ENCODE measurements around the gene CNNM4. TPM values are rescaled to one million over a fixed set of nuclear protein-coding genes. Genes with fewer than 3 reads are reported as not detected.
"Not testable (repeated sequence)": the region's sequence is repeated elsewhere in the genome, so short reads cannot be mapped to it uniquely, and the experiment has no call there.

The CNNM4 gene
- total and polyA plus RNA-seq, 5 donors = 10.4 to 24.9 (median 19.3) TPM

GRCh38 chr2:96802721-96803120 is 42.0 kb downstream of the CNNM4 start:
- Histone ChIP-seq H3K9me3 (ENCODE audit: control insufficient read depth, low read length) (no peaks in the 10 kb centered on the region), H3K27me3 (ENCODE audit: control insufficient read depth, insufficient read depth) (no peaks in the 10 kb centered on the region), H3K27ac (ENCODE audit: low read length) (no peak overlapping the region), H3K4me1 (ENCODE audit: control insufficient read depth, insufficient read depth, low read length) (no peaks in the 10 kb centered on the region), H3K4me3 (ENCODE audit: low read length) (no peak overlapping the region)
- WGBS = 93% methylated on average over 7 of the region's 7 CpGs
- intact Hi-C loops (cut with DNase I) = loop anchor here in 1 of 4 donors (5.0 kb wide), 1 partner anchor 40 kb away; the partner anchor contains the start of gene CNNM4
- DNase-seq = no peak
- ATAC-seq = no peak

GRCh38 chr2:96804986-96805385 is 44.3 kb downstream of the CNNM4 start:
- no peaks in the 10 kb centered on the region for H3K9me3 ChIP-seq (ENCODE audit: control insufficient read depth, low read length)
- no peaks in the 10 kb centered on the region for H3K4me1 ChIP-seq (ENCODE audit: control insufficient read depth, insufficient read depth, low read length)
- intact Hi-C loops (cut with DNase I) = loop anchor here in 1 of 4 donors (5.0 kb wide), 1 partner anchor 43 kb away; the partner anchor contains the start of gene CNNM4
- H3K27me3 ChIP-seq (ENCODE audit: control insufficient read depth, insufficient read depth) = no peaks in the 10 kb centered on the region
- no peak for DNase-seq
- H3K27ac ChIP-seq (ENCODE audit: low read length) = no peak overlapping the region
- H3K4me3 ChIP-seq (ENCODE audit: low read length) = no peak overlapping the region
- ATAC-seq = no peak

GRCh38 chr2:96805946-96806345 is 45.2 kb downstream of the CNNM4 start:
- H3K27ac ChIP-seq (ENCODE audit: low read length); ATAC-seq; intact Hi-C loops (cut with DNase I); H3K4me1 ChIP-seq (ENCODE audit: control insufficient read depth, insufficient read depth, low read length); H3K9me3 ChIP-seq (ENCODE audit: control insufficient read depth, low read length); DNase-seq; H3K4me3 ChIP-seq (ENCODE audit: low read length); H3K27me3 ChIP-seq (ENCODE audit: control insufficient read depth, insufficient read depth): not testable (repeated sequence)
- WGBS = 94% methylated on average over 15 of the region's 20 CpGs

- DNase-seq (no peak), ATAC-seq (no peak)
- Histone ChIP-seq H3K9me3 (ENCODE audit: control insufficient read depth, low read length) (no peaks in the 10 kb centered on the region), H3K27me3 (ENCODE audit: control insufficient read depth, insufficient read depth) (no peaks in the 10 kb centered on the region), H3K27ac (ENCODE audit: low read length) (no peak overlapping the region), H3K4me3 (ENCODE audit: low read length) (no peak overlapping the region), H3K4me1 (ENCODE audit: control insufficient read depth, insufficient read depth, low read length) (peaks cover 9% of the 10 kb centered on the region)
- 83% methylated on average over 23 of the region's 23 CpGs for WGBS
- intact Hi-C loops (cut with DNase I) = no loop called here
These were observed 45.9 kb downstream of the CNNM4 start for GRCh38 chr2:96806468-96807126.

- Histone ChIP-seq H3K9me3 (ENCODE audit: control insufficient read depth, low read length) (no peaks in the 10 kb centered on the region), H3K27ac (ENCODE audit: low read length) (no peak overlapping the region), H3K27me3 (ENCODE audit: control insufficient read depth, insufficient read depth) (no peaks in the 10 kb centered on the region), H3K4me3 (ENCODE audit: low read length) (no peak overlapping the region), H3K4me1 (ENCODE audit: control insufficient read depth, insufficient read depth, low read length) (peaks cover 11% of the 10 kb centered on the region)
- intact Hi-C loops (cut with DNase I) = no loop called here
- ATAC-seq = no peak
- WGBS = 96% methylated on average over 10 of the region's 10 CpGs
- DNase-seq = no peak
These were observed 46.4 kb downstream of the CNNM4 start for GRCh38 chr2:96807127-96807471.

GRCh38 chr2:96808176-96808837 is 47.6 kb downstream of the CNNM4 start:
- intact Hi-C loops (cut with DNase I) = no loop called here
- Histone ChIP-seq H3K4me1 (ENCODE audit: control insufficient read depth, insufficient read depth, low read length) (peaks cover 14% of the 10 kb centered on the region), H3K4me3 (ENCODE audit: low read length) (no peak overlapping the region), H3K9me3 (ENCODE audit: control insufficient read depth, low read length) (no peaks in the 10 kb centered on the region), H3K27ac (ENCODE audit: low read length) (no peak overlapping the region), H3K27me3 (ENCODE audit: control insufficient read depth, insufficient read depth) (no peaks in the 10 kb centered on the region)
- WGBS = 77% methylated on average over 10 of the region's 10 CpGs
- ATAC-seq (peak in 1 of 2 donors; percentile 18), DNase-seq (no peak)

- no peak for DNase-seq
- WGBS = 78% methylated on average over 13 of the region's 13 CpGs
- intact Hi-C loops (cut with DNase I) = no loop called here
- Histone ChIP-seq H3K4me1 (ENCODE audit: control insufficient read depth, insufficient read depth, low read length) (peaks cover 14% of the 10 kb centered on the region), H3K27me3 (ENCODE audit: control insufficient read depth, insufficient read depth) (no peaks in the 10 kb centered on the region), H3K4me3 (ENCODE audit: low read length) (no peak overlapping the region), H3K27ac (ENCODE audit: low read length) (no peak overlapping the region), H3K9me3 (ENCODE audit: control insufficient read depth, low read length) (no peaks in the 10 kb centered on the region)
- ATAC-seq = no peak
These were observed 48.6 kb downstream of the CNNM4 start for GRCh38 chr2:96809216-96809882.

- Histone ChIP-seq H3K9me3 (ENCODE audit: control insufficient read depth, low read length) (no peaks in the 10 kb centered on the region), H3K4me1 (ENCODE audit: control insufficient read depth, insufficient read depth, low read length) (peaks cover 14% of the 10 kb centered on the region), H3K27me3 (ENCODE audit: control insufficient read depth, insufficient read depth) (no peaks in the 10 kb centered on the region), H3K4me3 (ENCODE audit: low read length) (no peak overlapping the region), H3K27ac (ENCODE audit: low read length) (peak overlapping the region; percentile 42)
- 74% methylated on average over 12 of the region's 12 CpGs for WGBS
- no peak for DNase-seq
- intact Hi-C loops (cut with DNase I) = no loop called here
- peak in 1 of 2 donors; percentile 5 for ATAC-seq
These were observed 49.5 kb downstream of the CNNM4 start for GRCh38 chr2:96809951-96810782.

GRCh38 chr2:96810783-96811192 is 50.1 kb downstream of the CNNM4 start:
- Histone ChIP-seq H3K9me3 (ENCODE audit: control insufficient read depth, low read length) (no peaks in the 10 kb centered on the region), H3K27me3 (ENCODE audit: control insufficient read depth, insufficient read depth) (no peaks in the 10 kb centered on the region), H3K4me3 (ENCODE audit: low read length) (no peak overlapping the region), H3K27ac (ENCODE audit: low read length) (peak overlapping the region; percentile 45), H3K4me1 (ENCODE audit: control insufficient read depth, insufficient read depth, low read length) (peaks cover 14% of the 10 kb centered on the region)
- ATAC-seq (no peak), DNase-seq (no peak)
- intact Hi-C loops (cut with DNase I) = no loop called here
- WGBS = 83% methylated on average over 5 of the region's 5 CpGs

- peak overlapping the region; percentile 61 for H3K27ac ChIP-seq (ENCODE audit: low read length)
- H3K4me3 ChIP-seq (ENCODE audit: low read length) = no peak overlapping the region
- no peaks in the 10 kb centered on the region for H3K27me3 ChIP-seq (ENCODE audit: control insufficient read depth, insufficient read depth)
- DNase-seq (peak; percentile 79 to 86 (median 82)), ATAC-seq (peak in 1 of 2 donors; percentile 36)
- H3K4me1 ChIP-seq (ENCODE audit: control insufficient read depth, insufficient read depth, low read length) = peaks cover 14% of the 10 kb centered on the region
- intact Hi-C loops (cut with DNase I) = no loop called here
- no peaks in the 10 kb centered on the region for H3K9me3 ChIP-seq (ENCODE audit: control insufficient read depth, low read length)
- WGBS = 22% methylated on average over 3 of the region's 3 CpGs
These were observed 51.2 kb downstream of the CNNM4 start for GRCh38 chr2:96811917-96812316.
